T1000 (cell line): ENCODE measurements around the gene ACTL10.

ENCODE experiments used
- DNase-seq: peaks from one replicate; lab custom pipeline; 2025; ENCODE audit warnings: mixed read lengths; lab: John Stamatoyannopoulos, UW

Gene ACTL10

DNA sequence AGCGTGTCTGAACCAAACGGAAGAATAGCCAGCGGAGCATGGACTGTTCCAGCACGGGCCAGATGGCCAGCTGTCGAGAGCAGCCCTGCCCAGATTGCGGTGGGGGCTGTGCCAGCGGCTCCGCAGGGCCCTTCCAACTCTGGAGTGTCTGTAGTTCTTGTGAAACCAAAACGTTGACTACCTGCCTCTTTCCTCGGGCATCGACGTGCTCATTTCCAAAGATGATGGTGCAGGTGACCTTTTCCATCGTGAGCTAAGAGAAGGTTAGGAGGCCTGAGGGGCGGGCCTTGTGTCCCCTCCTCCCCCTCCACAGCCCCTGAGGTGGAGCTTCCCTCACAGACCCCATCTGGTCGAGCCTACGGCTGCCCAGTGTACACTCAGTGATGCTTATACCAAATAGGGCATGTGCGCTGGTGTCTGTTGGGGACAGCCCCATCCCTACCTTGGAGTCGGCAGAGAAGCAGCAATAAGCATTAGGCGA is 17.5 kb upstream of the ACTL10 start:
- DNase-seq: no peak

DNA sequence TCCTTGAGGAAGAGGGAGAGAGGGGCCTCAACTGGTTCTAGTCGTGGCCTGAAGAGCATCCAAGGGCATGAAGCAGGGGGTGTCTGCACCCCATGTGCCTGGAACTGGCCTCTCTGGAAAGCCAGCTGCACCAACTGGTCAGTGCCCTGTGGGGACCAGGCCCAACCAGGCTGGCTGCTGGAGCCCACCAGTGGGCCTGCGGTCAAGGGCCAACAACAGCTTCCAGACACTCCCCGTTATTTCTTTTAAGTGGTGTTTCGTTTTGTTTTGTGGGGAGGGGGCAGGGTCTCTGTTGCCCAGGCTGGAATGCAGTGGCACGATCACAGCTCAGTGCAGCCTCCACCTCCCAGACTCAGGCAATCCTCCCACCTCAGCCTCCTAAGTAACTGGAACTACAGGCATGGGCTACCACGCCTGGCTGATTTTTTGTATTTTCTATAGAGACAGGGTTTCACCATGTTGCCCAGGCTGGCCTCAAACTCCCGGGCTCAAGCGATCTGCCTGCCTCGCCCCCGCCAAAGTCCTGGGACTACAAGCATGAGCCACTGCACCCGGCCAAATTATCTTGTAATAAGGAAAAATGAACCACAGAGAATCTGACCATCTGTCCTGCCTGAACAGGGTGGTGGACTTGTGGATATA is 16.5 kb upstream of the ACTL10 start:
- DNase-seq: no peak

DNA sequence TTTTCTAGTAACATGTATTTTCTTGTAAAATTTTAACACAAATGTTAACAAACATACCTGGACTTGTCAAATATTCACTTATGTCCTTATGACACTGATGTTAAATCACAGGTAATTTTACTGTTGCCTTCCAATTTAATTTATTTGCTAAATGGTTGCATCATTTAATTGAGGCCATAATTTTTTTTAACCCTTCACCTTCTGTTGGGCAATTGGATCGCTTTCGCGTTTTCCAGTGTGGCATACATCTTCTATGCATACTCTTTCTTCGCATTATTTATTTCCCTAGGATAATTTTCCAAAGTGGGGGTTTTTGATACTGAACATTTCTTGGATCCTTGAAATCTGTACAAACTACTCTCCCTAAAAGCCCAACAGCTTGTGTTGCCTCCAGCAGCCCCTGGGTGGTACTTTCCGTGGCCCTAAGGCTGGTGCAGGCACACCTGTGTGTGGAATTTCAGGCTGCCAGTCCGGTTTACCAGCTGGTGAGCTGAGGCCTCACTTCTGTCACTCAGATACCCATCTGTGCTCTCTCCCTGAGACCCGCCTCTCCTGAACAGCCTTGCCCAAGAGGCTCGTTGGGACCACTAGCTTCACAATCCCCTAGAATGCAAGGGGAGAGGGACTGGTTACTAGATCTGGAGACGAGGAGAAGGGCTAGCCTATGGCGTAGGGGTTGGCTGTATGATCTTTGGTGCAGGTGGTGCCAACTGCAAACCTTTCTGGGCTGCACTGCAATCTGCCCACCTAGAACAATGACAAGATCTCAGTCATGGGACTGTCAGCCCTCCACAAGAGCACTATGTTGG is 15.8 kb upstream of the ACTL10 start:
- no peak for DNase-seq

DNA sequence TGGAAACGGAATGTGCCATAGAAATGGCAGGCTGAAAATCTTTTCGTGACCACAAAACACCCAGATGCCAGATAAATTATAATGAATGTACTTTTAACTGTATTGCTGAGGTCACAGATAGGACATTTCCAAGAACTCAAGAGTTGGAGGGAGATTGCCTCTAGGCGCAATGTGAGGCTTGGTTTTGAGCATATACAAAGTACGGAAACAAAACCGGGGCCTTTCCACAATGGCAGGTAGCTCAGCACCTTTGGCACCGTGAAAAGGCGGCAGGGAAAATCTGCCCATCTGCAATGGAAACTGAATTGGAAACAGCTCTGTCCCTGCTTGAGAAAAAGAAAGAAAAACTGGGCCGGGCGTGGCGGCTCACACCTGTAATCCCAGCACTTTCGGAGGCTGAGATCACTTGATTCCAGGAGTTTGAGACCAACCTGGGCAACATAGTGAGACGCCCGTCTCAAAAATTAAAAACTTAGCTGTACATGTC is 15.1 kb upstream of the ACTL10 start:
- no peak for DNase-seq

DNA sequence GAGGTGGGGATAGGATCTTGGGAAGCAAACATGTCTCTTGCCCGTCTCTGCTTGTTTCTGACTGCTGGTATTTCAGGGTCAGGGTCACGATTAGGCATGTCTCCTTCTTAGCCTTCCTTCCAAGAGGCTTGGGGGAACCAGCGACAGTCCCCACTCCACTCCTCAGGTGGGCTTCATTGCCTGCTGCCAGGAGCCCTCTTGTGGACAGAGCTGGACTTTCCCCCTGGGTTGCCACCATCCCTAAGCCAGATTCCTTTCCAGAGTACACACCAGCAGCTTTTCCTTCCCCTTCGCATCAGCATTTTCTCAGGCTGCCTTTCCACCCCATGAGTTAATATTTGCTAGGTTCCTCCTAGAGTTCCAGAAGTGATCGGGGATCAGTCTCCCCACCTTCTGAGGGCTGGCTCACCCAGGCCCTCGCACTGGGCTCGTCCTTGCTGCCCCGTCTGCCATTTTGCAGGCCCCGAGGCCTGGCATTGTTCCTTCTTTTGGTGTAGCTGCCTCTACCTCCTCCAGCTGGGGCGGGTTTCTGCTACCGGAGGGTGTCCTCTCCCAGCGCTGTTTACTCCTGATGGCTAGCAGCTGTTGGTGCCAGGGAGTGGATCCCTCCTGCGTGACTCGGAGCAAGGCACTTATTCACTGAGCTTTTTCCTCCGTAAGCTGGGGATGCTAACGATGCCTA is 13.4 kb upstream of the ACTL10 start:
- DNase-seq: peak; percentile 29

DNA sequence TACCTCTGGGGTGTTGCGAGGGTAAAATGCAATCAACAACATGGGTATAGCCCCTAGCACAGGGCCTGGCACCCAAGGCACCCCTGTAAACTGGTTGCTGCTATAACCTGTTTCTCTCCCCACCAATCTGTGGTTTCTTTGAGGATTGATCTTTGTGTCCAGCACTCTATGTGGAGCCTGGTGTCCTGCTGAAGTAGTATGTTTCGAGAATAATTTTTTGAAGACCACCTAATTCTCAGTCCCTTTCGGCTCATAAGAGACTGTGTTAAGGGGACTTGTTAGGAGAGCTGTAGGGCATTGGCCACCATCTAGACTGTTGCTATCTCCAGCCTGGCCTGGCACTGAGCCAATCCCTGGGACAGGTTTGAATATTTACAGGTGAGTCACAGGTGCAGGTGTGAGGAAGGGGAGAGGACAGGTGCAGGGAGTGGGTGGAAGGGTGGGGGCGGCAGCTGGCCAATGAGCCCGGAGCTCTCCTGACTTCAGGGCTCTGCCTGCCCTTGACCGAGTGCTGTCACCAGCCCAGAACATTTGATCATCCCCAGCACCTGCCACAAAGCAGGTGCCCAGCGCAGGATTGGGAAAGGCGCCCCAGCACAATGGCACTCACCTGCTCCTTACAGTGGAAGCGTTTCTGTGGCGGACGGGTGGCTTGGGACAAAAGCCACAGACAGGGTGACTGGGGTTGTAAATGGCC is 12.7 kb upstream of the ACTL10 start:
- DNase-seq: no peak

DNA sequence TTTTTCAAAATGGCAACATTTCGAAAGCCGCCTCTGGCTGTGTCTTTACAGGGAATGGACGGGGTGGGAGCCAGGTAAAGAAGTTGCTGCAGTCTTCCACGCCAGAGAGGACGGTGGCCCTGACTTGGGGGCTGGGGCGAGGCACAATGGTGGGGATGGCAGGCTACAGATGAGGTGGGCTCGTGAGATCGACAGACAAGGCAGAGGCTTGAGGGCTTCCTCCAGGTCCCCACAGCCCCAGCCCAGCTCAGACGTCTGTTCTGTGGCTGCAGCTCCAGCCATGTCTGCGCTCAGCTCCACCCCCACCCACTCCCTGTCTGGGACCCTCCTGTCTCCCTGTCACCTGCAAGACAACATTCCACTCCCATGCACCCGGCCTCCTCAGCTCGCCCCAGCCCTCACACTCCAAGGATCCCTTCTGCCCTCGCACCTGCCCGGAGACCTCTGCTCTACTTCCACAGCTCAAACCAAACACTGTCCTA is 12.0 kb upstream of the ACTL10 start:
- no peak for DNase-seq

DNA sequence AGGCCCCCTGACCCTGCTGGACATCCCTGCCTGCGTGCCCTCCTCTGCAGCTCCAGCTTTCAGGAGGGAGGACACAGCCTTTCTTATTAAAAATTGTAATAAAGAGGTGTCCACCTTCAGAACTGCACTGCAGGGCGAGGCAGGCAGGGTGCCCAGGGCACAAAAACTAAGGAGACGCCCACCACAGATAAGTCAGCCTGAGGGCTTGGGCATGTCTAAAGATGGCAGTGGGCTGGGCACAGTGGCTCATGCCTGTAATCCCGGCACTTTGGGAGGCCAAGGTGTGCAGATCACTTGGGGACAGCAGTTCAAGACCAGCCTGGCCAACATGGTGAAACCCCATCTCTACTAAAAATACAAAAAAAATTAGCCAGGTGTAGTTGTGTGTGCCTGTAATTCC is 11.6 kb upstream of the ACTL10 start:
- DNase-seq: no peak

DNA sequence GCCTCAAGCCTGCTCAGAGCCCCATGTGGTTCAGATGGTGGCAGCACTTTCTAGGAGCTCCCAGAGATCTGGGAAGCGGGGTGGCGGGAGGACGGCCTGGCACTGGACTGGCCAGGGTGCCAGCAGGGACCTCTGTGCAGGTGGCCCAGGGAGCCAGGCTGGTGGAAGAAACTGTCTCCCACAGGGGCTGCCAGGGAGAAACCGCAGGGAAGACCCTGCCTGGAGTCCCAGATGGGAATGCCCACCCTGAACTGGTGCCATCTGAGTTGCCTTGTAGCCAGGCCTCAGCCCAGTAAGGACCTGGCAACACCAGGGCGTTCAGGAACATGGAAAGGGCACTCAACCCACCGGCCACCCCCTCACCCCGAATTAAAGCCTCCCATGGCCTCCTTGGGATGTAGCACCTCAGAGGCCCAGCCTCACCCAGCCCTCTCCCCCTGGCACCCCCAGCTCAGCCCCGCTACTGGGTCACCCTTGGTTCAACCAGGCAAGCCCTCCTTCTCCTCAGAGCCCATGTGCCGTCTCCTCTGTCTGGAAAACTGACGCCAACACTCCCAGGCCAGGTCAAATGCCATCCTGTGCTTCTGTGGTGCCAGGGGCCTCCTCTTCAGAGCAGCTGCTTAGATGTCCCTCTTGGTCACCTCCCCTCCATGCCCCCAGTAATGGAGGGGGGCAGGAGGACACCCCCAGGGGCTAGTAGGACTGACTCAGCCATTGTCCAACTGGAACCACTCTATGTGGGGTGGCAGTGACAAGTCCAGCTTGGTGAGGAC is 10.5 kb upstream of the ACTL10 start:
- no peak for DNase-seq

DNA sequence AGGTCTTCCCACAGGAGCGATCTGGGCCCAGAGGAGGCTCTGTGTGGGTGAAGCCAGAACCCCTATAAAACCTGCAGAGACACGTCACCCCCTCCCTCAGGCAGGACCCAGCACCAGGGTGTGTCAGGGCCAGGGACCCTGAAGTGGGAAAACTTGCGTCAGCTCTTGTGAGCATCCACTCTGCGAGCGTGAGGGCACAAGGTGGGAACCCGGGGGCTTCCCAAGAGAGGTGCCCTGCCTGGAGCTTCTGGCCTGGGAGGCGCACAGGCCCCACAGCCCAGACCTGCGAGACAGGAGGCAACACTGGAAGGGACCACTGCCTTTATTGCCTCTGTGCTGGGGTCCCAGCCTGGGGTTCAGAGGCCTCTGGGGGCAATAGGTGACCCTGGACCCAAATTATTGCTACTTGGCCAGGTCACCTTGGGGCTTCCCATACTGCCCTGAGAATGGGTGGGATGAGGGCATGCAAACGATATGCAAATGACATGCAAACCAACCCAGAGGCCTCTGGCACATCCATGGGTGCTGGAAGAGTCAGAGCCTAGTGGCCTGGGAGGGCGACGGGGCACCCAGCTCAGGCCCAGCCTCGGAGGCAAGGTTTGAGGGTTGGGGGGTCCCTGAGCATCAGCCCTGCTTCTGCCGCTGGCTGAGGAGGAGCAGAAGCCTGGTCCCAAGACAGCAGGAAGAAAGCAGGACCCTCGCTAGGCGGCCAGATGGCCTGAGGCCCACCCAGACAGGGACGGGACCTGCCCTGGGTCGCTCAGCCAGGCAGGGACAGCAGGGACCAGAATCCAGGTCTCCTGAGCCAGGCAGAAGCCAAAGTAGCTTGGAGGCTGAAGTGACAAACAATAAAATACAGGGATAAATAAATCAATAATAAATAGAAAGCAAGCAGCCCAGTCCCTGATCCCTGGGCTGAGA is 9.7 kb upstream of the ACTL10 start:
- no peak for DNase-seq

DNA sequence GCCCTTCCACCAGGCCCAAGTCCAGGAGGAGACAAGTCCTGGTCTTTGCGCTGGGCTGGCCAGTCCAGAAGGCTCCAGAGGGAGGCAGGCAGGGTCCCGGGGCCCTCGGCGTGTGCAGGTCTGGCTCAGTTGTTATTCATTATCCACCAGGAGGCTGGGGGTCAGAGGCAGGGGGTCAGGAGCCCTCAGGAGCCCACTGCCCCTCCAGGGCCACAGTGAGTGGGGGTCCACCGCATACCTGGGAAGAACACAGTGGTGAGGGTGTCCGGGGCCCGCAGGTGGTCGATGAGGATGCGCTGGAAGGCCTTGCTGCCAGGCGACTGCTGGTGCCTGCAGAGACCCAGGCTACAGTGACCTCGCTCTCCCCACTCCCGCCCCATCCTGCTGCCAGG is 9.0 kb upstream of the ACTL10 start:
- no peak for DNase-seq

DNA sequence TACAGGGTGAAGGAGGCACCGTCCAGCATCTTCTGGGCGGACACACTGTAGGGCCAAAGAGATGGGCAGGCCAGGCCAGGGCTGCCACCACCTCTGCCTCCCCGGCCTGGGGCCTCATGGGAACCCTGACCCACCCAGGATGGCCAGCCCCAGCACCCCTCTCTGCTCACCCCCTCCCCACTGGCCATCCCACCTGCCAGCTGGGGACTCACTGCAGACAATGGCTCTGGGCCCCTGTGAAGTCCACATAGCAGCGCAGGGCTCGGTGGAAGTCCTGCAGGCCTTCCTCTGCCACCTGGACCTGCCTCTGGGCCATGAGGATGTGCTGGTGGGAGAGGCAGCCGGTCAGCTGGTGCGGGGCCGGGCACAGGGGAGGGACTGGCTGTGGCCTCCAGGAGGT is 8.2 kb upstream of the ACTL10 start:
- no peak for DNase-seq

DNA sequence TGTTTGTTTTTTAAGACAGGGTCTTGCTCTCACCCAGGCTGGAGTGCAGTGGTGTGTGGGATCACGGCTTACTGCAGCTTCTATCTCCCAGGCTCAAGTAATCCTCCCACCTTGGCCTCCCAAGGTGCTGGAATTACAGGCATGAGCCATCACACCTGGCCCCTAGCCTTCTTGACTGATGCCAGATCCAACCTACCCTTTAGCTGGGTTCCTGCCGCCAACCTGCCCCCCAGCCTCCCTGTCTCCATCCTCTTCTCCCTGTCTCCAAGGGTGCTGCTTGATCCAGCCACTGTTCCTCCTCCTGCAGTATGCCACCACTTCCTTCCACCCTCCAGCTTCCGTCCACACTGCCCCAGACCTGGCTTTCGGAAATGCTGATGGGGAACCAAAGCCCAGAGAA is 7.8 kb upstream of the ACTL10 start:
- DNase-seq: no peak

DNA sequence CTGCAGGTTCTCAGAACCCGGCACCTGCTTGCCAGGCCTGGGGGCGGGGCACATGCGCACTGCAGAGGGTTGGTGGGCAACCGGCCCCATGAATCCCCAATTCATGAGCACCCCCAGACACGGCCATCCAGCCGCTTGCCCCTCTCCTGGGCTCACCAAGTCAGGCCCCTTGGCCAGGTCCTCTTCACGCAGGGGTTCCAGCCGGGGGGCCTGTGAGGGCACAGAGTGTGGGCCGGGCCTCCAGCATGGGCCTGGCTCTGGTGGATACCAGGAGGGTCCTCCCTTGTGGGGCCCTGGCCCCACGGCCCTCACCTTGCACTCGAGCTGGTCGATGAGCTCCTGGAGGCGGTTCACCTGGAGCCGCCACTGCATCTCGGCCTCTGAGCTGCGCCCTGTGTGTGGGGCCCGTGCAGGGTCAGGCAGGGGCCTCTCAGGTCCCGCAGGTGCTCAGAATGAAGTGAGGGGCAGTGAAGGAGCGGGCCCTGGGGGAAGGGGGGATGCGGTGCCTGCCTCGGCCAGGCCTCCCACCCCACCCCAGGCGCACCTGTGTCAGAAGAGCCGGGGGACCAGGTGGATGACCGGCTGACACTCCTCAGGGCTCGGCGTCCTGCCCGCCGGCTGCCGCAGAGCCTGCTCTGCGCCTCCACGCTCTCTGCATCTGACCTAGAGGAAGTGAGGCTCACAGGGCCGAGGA is 7.3 kb upstream of the ACTL10 start:
- DNase-seq: no peak

DNA sequence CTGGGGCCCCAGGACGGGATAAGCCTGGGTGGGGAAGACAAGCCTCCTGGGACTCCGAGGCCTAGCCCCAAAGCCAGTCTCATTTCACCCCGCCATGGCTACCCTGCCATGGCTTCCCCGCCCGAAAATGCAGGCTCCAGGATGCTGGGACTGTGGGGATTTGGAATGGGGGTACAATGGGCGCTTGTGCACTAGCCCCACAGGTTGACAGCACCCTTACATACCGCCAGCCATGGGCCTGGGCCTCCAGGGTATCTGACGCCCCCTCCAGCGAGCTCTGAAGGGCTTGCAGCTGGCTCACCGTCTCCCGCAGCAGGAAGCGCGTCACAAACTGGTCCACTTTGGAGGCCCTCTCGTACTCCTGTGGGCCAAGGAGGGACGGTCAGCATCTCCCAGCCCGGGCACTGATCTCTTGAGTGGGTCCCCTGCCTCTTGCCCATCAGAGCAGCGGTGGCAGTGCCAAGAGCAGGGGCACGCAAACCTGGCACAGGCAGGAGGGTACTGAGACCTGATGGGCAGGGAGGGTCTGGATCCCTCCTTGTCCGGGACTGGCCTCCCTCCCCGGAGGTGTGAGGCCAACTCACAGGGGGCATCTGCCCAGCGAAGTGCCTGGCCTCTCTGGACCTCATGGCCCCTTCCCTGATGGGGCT is 6.6 kb upstream of the ACTL10 start:
- DNase-seq: no peak

DNA sequence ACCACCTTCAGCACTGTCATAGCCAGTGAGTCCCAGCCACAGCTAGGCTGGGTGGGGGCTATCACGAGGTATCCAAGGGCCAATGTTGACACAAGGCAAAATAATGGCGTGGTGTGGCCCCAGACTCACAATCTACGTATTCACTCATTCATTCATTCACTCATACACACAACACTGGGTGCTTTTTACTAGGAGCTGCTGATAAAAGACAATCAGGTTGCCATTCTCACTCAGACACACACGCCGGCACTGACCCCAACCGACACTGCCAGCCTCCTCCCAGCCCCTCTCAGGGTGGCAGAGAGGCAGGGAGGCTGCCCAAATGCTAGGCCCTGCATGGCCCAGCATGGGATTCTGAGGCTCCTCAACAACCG is 6.1 kb upstream of the ACTL10 start:
- no peak for DNase-seq

DNA sequence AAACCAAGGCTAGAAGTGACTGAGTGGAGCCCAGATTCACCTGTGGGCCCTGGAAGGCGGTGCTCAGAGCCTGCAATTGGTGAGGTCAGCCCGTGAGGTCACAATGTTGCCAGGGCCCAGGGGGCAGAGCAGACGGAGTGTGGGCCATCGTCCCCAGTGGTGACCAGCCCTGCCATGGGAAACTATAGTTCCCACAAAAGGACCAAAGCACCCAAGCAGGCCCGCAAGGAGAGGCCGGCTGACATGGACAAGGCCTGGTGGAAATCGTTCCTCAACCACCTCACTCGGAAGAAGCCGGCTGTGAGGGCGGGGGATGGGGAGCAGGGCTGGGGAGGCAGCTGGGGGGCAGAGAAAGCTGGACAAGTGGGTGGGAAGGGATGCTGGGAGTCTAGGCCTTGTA is 4.6 kb upstream of the ACTL10 start, which contains the start of gene C20orf144:
Gene C20orf144 (plus strand): TSS at position 156 of the 400 bp plus-strand sequence. CDS start 19 bp downstream, at position 175.
- DNase-seq: no peak

DNA sequence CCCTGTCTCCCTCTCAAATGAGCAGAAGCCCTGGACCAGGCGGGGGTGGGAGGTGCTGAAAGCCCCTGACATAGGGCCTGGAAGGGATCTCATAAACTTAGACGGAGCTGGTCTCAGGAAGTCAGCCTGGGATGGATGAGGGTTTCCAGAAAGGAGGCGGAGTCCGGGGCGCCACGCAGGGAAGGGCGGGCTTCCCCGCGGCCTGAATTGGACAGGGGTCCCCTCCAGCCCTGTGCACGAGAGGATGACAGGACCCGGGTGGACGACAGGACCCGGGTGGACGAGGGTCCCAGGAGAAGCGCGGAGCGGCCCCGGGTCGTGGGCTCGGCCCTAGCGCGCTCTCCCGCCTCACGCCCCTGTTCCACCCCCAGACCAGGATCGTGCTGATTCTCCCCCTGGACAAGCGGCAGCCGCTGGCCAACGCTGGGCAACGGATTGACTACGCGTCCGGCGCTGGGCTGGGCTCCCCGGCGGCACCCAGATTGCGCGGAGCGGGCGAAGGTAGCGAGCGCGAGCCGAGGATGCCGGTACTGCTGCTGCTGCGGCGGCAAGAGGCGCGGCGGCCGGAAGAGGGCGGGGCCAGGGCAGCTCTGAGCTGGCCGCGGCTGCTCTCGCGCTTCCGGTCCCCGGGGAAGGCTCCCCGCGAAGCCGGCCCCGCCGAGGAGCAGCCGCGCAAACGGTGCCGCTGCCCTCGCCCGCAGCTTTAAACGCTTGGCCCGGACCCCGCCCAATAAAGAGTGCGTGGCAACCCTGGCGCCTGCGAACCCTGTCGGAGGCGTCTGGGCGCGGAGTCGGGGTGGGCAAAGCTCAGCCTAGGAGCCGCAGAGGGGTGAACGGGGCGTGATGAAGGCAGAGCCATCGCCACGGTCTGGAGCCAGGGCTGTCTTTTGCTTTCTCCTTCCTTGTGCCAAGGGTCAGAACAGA is 3.3 kb upstream of the ACTL10 start:
- DNase-seq: peak; percentile 68
